GM21737 (cell line): ENCODE results near the gene OR52B4.
"Not testable (repeated sequence)": the region's sequence is repeated elsewhere in the genome, so short reads cannot be mapped to it uniquely, and the experiment has no call there.

ENCODE experiments used
- ATAC-seq: cut with Tn5 transposase; IDR thresholded peaks from one replicate; pipeline ENCODE4 v1.9.1; 2021; ENCODE audit warnings: mild to moderate bottlenecking, moderate library complexity; ENCODE audit not compliant: unreplicated experiment

OR52B4 gene

DNA sequence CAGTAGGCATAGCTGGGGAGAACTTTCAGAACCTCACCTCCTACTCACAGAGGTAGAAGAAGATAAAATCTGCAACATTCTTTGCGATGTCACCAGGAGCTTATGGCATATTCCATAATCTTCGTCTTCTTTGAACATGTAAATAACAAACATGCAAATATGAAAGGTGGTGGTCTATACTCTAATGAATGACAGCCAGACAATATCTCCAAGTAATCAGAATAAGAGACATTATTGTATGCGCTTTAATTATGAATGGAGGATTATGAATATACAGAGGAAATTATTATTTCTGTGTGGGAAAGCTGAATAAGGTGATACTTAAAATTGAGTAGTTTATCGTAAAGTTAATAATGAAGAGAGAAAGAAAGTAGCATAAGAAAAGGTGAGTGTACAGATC lies at the start of gene OR52B4:
OR52B4 (minus strand) TSS at position 101 of the 400 bp plus-strand sequence; CDS start at position 10, 91 bp downstream.
- no peak for ATAC-seq

GRCh38 chr11:4416816-4417215 lies 48.6 kb upstream of the OR52B4 start:
- no peak for ATAC-seq

GRCh38 chr11:4416306-4416705 lies 48.1 kb upstream of the OR52B4 start:
- no peak for ATAC-seq

DNA sequence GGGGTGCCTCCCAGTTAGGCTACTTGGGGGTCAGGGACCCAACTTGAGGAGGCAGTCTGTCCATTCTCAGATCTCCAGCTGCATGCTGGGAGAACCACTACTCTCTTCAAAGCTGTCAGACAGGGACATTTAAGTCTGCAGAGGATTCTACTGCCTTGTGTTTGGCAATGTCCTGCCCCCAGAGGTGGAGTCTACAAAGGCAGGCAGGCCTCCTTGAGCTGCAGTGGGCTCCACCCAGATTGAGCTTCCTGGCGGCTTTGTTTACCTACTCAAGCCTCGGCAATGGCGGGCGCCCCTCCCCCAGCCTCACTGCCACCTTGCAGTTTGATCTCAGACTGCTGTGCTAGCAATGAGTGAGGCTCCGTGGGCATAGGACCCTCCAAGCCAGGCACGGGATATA lies 38.0 kb upstream of the OR52B4 start:
- ATAC-seq, result not testable (repeated sequence)

DNA sequence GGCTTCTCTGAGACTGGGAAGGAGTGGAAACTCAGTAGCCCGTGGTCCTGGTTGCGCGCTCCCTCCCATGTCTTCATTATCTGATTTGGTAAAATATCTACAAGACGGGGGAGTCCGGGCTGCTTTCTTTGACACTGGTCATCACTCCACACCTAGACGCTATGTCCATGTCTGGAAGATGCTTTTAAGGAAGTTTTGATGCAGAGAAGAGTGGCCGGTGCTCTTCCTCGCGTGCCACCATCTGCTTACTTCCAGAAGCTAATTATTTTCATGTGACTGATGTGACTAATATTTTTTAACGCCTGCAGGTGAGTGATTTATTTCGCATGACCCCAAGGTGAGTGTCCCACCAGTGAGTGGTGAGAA lies 25.7 kb upstream of the OR52B4 start:
- peak; percentile 4 for ATAC-seq

- ATAC-seq, result peak; percentile 100
Observed at GRCh38 chr11:4393209-4393857, 25.1 kb upstream of the OR52B4 start, which contains the start of gene TRIM21. Gene TRIM21, minus strand, starts transcription at chr11:4393702. Its CDS starts 3,293 bp downstream, at chr11:4390409.

DNA sequence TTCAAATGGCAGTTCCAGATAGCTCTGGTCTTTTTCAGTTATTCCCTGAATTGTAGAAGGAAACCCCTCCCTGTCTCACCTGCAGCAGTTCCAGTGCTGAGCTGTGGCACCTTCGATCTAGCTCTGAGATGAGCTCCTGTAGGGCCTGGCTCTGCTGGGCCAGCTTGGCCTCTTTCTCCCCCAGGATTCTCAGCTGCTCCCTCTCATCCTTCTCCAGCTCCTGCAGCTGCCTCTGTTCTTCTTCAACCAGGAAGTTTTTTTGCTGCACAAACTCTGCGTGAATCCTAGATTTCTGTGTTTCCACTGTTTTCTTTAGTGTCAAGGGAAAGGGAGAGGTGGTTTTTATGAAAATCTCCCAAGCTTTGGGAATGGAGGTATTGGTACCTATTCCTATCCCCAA lies 20.0 kb upstream of the OR52B4 start:
- no peak for ATAC-seq

DNA sequence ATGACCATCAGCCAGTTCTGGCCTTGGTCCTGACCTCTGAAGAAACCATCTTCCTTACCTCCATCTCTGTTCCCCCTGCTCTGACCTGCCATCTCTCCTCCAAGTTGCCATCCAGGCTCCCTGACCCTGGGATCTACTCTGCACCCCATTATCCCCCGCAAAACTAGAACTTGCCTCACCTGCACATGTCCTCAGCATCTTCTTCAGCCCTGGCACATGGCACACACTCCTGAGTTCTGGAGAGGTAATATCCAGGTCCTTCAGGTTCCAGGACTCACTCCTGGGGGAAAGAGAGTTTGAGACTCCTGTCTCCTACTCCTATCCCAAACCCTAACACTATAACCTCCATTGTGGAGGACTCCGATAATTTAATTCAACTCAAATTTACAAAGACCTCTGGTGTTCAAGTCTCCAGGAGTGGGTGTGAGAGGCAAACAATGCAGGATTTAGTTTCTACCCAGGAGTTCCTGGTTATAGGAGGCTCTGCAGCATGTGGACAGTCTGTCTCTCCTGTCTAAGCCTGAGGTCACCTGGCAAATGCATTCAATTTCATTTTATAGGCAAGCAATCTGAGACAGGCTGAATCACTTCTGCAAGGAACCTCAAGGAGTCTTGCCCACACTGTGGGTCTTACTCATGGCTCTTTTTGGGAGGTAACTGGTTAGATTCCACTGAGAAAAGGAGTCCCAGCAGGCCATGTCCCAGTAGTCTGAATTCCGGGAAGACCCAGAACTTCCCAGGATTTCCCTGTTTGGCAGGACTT lies 18.0 kb upstream of the OR52B4 start:
- ATAC-seq, result no peak

GRCh38 chr11:4381901-4382300 lies 13.7 kb upstream of the OR52B4 start:
- no peak for ATAC-seq

DNA sequence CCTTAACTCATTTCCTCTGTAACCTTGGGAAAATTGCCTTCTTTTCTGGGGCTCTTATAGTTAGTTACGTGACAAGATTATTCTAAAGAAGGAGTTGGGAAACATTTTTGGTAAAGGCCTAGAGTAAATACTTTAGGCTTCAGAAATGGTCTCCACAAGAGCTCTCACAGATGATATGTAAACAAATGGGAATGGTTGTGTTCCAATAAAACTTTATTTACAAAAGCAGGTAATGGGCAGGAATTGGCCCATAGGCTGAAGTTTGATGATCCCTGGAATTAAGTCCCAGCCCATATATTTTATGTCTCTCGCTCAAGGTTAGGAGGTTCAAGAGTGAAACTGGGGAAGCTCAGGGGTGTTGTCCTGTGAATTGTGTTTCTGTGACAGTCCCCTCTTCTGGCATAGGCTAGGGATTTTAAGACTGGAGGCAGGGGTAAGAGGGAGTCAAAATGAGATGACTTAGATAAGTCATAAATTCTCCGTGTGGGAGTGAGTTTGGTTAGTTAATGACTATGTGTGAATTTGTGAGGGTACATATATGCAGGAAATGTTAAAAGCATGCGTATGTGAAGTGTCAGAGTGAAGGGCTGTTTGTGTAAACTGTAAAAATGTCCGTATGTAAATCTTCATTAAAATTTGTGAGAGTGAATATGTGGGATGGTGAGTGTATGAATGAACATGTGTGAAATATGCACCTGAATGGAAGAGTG lies 7.4 kb upstream of the OR52B4 start:
- ATAC-seq, result no peak

- ATAC-seq, result no peak
Observed at GRCh38 chr11:4370166-4370565, 2.0 kb upstream of the OR52B4 start.

- ATAC-seq, result not testable (repeated sequence)
Observed at GRCh38 chr11:4348142-4348541, 20.0 kb downstream of the OR52B4 start.

DNA sequence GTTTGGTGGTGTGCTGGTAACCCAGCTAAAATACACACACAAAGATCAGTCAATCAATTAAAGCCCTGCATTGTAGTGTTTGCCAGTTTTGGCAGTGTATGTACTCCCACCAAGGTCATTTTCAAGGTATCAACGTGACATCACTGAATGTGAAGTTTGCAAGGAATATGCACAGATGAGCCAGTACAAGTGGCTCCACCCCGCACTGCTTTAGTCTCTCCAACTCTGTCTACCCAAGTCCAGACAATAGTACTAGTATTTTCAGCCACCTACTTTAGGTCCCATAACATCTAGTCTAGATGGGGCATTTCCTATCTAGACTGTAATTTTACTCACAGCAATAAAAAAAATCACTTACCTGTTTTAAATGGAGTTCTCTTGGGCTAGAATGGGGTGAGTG lies 22.8 kb downstream of the OR52B4 start:
- ATAC-seq, result not testable (repeated sequence)

GRCh38 chr11:4334356-4334755 lies 33.8 kb downstream of the OR52B4 start:
- not testable (repeated sequence) for ATAC-seq
